HepG2 (cell line): ENCODE data around the gene GLRX2.

Experiments
- CEBPG ChIP-seq: IDR thresholded peaks from 2 replicates; pipeline ENCODE4 v1.6.1; 2016
- CTCF ChIP-seq: sonication (generic); formaldehyde crosslinking; IDR thresholded peaks from 2 replicates; pipeline ENCODE4 v1.5.0; 2020; ENCODE audit warnings: mild to moderate bottlenecking, missing genetic modification reagents, moderate library complexity
- ESRRA ChIP-seq: sonication (generic); formaldehyde crosslinking; IDR thresholded peaks from 2 replicates; pipeline ENCODE4 v1.5.1; 2020; ENCODE audit warnings: mild to moderate bottlenecking, low read depth, missing genetic modification reagents
- FOXA3 ChIP-seq: IDR thresholded peaks from 2 replicates; pipeline ENCODE4 v1.6.1; 2016; ENCODE audit warnings: missing genetic modification reagents, missing compliant biosample characterization
- IRF9 ChIP-seq: sonication (generic); formaldehyde crosslinking; IDR thresholded peaks from 2 replicates; pipeline ENCODE4 v1.8.0; 2022; ENCODE audit warnings: missing genetic modification reagents, mild to moderate bottlenecking, borderline replicate concordance
- KDM6A ChIP-seq: IDR thresholded peaks from 2 replicates; pipeline ENCODE4 v1.6.1; 2016; ENCODE audit warnings: low read depth
- SIX4 ChIP-seq: sonication (generic); formaldehyde crosslinking; IDR thresholded peaks from 2 replicates; pipeline ENCODE4 v1.4.0; 2020; ENCODE audit warnings: missing genetic modification reagents
- UBTF ChIP-seq: sonication (generic); formaldehyde crosslinking; IDR thresholded peaks from 2 replicates; pipeline ENCODE4 v1.4.0; 2020; ENCODE audit warnings: mild to moderate bottlenecking, missing genetic modification reagents
- USF2 ChIP-seq, 2 experiments: sonication (generic) in 1 of 2; formaldehyde crosslinking in 1 of 2; IDR thresholded peaks; 2 replicates each; pipeline versions ENCODE4 v1.5.1 to v1.6.1; 2011 to 2020; ENCODE audit warnings: borderline replicate concordance in 1 of 2, low read depth in 1 of 2, low read length in 1 of 2, mild to moderate bottlenecking in 1 of 2, missing genetic modification reagents in 1 of 2, moderate library complexity in 1 of 2
- ZMAT3 ChIP-seq: sonication (generic); formaldehyde crosslinking; conservative IDR thresholded peaks from 2 replicates; pipeline ENCODE4 v1.7.0; 2021; ENCODE audit warnings: missing genetic modification reagents
- ZNF33A ChIP-seq: sonication (generic); formaldehyde crosslinking; IDR thresholded peaks from 2 replicates; pipeline ENCODE4 v1.5.1; 2020; ENCODE audit warnings: missing genetic modification reagents, mild to moderate bottlenecking, moderate library complexity, borderline replicate concordance
- ZZZ3 ChIP-seq: sonication (generic); formaldehyde crosslinking; IDR thresholded peaks from 2 replicates; pipeline ENCODE4 v1.4.0; 2020; ENCODE audit warnings: missing genetic modification reagents, mild to moderate bottlenecking, borderline replicate concordance

GRCh38 chr1:193125369-193125768 is 20.2 kb upstream of the GLRX2 start:
- TF ChIP-seq IRF9 (CRISPR knock-in tag) (no peak), ESRRA (CRISPR knock-in tag) (no peak), ZMAT3 (CRISPR knock-in tag) (no peak), SIX4 (CRISPR knock-in tag) (no peak), KDM6A (no peak), FOXA3 (CRISPR knock-in tag) (no peak), CEBPG (CRISPR knock-in tag) (no peak), UBTF (CRISPR knock-in tag) (no peak), ZNF33A (no peak), ZZZ3 (no peak), USF2 (IDR thresholded peaks at IDR 0.05; ENCODE audit: low read depth, low read length) (no peak), USF2 (CRISPR knock-in tag; IDR thresholded peaks at IDR 0.05; ENCODE audit: borderline replicate concordance) (no peak), CTCF (CRISPR knock-in tag) (no peak)
